ENCODE data around the gene FGFR3.

Gene FGFR3

GRCh38 chr4:1770791-1771231 lies 22.3 kb upstream of the FGFR3 start:
- DNase-seq = no peak

GRCh38 chr4:1771555-1772305 lies 21.4 kb upstream of the FGFR3 start:
- no peak for DNase-seq

GRCh38 chr4:1772853-1773538 lies 20.1 kb upstream of the FGFR3 start:
- DNase-seq = no peak

GRCh38 chr4:1773754-1774153 lies 19.3 kb upstream of the FGFR3 start:
- no peak for DNase-seq

- DNase-seq = peak; percentile 7
Measured at GRCh38 chr4:1775731-1776500, 17.2 kb upstream of the FGFR3 start.

- DNase-seq = no peak
Measured at GRCh38 chr4:1776521-1777161, 16.5 kb upstream of the FGFR3 start.

- no peak for DNase-seq
Measured at GRCh38 chr4:1777822-1778641, 15.1 kb upstream of the FGFR3 start.

GRCh38 chr4:1778642-1779392 lies 14.3 kb upstream of the FGFR3 start:
- no peak for DNase-seq

- no peak for DNase-seq
Measured at GRCh38 chr4:1779588-1780382, 13.3 kb upstream of the FGFR3 start.

GRCh38 chr4:1780435-1780834 lies 12.7 kb upstream of the FGFR3 start:
- DNase-seq = no peak

GRCh38 chr4:1783015-1783414 lies 10.1 kb upstream of the FGFR3 start:
- DNase-seq = no peak

- no peak for DNase-seq
Measured at GRCh38 chr4:1783970-1784369, 9.1 kb upstream of the FGFR3 start.

- DNase-seq = no peak
Measured at GRCh38 chr4:1784395-1784788, 8.7 kb upstream of the FGFR3 start.

GRCh38 chr4:1784789-1785591 lies 8.1 kb upstream of the FGFR3 start:
- no peak for DNase-seq

GRCh38 chr4:1785592-1785991 lies 7.5 kb upstream of the FGFR3 start:
- no peak for DNase-seq

GRCh38 chr4:1786544-1787362 lies 6.3 kb upstream of the FGFR3 start:
- no peak for DNase-seq

- no peak for DNase-seq
Measured at GRCh38 chr4:1787411-1788077, 5.5 kb upstream of the FGFR3 start.

GRCh38 chr4:1788254-1788973 lies 4.7 kb upstream of the FGFR3 start:
- no peak for DNase-seq
